HT-29 (cell line): ENCODE results near the gene ARHGEF40. TPM values are rescaled to one million over a fixed set of nuclear protein-coding genes. Genes with fewer than 3 reads are reported as not detected.
A peak's percentile ranks its signal among the peaks of the same experiment; 100 is the strongest.

Experiments used
- DNase-seq: peaks from one replicate; pipeline ENCODE4 v3.0.0-alpha.2; 2015; ENCODE audit warnings: low spot score
- total RNA-seq: library from RNA; depleted of rRNA; stranded (reverse); fragments of >200 nt; shearing (Covaris generic); gene quantifications from 2 replicates; pipeline ENCODE4 v1.2.3, GENCODE V29; 2014

ARHGEF40 gene
- total RNA-seq, 1 experiment from 2014 or later, result 20.0 TPM

- DNase-seq, result no peak
Measured at GRCh38 chr14:21081521-21082142, 11.5 kb downstream of the ARHGEF40 start.

DNA sequence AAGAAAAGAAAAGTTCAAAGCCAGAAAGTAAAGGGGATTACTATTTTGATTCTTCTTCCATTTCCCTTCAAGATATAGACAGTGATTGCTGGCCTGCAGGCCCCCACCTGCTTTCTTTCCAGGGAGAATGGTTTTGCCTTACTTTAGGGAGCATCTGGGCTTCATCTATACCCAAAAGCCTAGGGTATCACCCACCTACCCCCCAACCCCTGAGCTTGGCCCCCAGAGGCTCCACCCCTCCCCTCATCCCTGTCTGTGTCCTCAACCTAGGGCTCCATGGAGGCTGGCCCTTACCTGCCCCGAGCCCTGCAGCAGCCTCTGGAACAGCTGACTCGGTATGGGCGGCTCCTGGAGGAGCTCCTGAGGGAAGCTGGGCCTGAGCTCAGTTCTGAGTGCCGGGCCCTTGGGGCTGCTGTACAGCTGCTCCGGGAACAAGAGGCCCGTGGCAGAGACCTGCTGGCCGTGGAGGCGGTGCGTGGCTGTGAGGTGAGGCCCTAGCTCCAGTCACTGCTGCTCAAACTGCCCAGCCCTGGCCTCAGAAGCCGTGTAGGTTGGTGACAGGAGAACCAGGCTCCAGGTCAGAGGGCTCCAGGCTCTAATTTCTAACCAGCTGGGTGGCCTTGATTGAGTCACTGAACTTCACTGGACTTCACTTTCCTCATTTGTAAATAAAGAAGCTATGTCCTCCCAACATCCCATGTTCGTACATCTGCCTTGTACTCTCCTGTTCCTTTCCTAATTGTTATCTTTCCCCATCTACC, 13.6 kb downstream of the ARHGEF40 start:
- no peak for DNase-seq

- DNase-seq, result no peak
Measured at GRCh38 chr14:21084396-21084795, 14.3 kb downstream of the ARHGEF40 start.

DNA sequence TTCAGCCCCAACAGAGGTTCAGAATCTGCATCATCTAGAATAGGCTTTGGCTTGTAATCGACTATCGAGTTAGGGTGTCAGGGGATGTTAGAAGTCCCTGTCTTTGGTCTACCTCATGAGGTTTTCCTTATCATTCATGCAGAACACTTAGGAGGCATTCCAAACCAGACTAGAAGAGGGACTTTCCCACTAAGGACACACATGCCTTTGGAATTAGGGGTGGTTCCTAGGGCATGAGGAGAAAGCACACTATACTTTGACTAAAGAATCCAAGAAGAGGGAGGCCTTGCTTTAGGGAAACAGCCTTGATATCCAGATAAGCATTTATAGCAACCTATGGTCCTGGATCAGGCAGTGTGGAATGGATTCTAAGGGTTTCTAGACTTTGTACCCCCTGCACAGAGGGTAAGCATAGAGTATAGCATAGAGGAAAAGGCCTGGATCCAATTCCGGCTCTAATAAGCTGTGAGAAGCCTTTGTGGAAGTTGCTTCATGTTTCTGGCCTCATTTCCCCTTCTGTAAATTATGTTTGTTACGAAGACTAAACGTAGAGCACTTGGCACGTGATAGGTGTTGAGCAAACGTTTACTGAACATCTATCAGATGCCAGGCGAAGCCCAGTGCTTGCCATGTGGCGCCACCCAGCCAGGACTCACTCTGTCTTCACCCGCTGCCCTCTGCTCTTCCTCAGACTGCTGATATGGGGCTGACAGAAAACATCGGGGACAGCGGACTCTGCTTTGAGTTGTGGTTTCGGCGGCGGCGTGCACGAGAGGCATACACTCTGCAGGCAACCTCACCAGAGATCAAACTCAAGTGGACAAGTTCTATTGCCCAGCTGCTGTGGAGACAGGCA, 15.1 kb downstream of the ARHGEF40 start:
- no peak for DNase-seq

GRCh38 chr14:21086908-21087293, 16.8 kb downstream of the ARHGEF40 start:
- no peak for DNase-seq

- DNase-seq, result no peak
Measured at GRCh38 chr14:21087294-21088091, 17.4 kb downstream of the ARHGEF40 start.

DNA sequence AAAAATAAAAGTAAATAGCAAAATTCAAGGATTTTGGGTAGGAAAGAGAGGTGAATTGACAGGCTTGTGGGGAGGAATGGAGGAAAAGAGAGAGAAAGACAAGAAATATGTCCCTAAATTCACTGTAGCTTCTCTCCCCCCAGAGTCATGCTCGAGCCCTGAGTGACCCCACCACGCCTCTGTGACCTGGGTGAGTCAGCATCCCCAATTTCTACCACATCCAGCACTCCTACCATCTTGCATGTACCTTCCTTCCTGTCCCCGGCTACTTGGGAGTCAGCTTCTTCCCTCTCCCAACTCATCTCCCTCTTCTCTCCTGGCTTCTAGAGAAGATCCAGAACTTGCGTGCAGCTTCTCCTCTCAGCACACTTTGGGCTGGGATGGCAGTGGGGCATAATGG, 18.6 kb downstream of the ARHGEF40 start:
- no peak for DNase-seq

- no peak for DNase-seq
Measured at GRCh38 chr14:21089271-21089670, 19.2 kb downstream of the ARHGEF40 start.

DNA sequence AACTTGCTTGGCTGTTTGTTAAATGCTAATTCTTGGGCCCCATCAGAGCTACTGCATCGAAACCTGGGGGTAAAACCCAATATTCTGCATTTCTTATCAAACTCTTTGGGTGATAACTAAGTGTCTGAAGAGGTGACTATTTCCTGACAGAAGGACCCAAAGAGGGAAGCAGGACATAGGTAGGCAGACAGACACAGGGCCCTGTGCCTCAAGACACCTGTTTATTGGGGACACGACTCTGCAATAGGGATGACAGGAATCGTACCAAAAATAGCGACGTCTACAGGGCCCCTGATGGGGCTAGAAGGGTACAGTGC, 19.7 kb downstream of the ARHGEF40 start:
- DNase-seq, result no peak

- DNase-seq, result no peak
Measured at GRCh38 chr14:21090194-21090939, 20.3 kb downstream of the ARHGEF40 start.

DNA sequence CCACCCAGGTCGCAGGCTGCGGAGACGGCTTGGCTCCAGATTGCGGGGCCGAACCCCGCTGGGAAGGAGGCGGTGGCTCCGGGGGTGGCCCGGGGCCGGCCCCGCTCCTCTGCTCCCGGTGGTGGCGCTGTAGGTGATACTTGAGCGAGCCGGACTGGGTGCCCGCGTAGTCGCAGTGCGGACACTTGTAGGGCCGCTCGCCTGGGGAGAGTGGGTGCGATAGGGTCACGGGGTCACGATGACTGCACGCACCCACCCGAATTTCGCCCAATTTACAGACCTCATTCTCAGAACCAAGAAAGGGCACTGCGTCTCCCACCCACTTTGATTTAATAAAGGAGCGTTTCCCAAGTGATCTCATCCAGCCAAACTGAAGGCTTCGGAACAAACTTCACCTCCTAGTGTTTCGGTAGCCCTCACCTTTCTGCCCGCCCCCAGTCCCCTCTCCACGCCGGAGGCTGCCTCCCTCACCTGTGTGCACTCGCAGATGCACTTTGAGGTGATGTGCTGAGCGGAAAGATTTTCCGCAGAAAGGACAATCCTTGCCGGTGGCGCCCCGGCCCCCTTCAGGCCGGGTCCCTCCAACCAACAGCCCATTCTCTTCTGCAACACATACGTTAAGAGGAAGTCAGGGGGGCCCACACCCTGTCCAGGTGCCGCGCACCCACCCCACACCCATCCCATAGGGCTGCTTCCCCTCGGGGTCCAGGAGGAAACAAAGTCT, 21.0 kb downstream of the ARHGEF40 start:
- no peak for DNase-seq

- DNase-seq, result no peak
Measured at GRCh38 chr14:21091821-21092272, 21.7 kb downstream of the ARHGEF40 start.

DNA sequence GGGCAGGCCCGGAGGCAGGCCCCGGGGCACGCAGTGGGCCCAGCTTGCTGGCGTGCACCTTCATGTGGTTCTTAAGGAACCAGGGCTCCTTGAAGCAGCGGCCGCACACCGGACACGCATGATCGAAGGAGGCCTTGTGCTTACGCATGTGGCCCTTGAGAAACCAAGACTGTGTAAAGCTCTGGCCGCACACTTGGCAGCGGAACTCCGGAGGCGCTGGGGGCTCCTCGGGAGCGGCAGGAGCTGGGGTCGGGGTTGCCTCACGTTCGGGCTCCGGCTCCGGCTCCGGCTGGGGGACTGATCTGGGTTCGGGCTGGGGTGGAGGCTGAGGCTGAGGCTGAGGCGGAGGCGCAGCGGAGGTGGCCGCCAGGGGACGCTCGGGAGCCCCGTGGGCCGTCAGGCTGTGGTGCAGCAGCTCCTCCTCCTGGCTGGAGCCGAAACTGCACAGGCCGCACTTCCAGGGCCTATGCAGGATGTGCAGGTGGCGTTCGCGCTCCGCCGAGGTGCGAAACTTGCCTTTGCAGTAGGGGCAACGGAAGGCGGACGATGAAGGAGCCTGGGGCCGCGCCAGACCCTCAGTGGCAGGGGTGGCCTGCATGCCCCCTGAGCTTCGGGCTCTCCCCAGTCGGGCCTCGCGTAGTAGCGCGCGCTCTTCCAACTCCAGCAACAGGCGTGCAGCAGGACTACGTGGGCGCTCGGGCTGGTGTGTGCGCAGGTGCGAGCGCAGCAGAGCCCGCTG, 22.3 kb downstream of the ARHGEF40 start:
- peak; percentile 69 for DNase-seq

DNA sequence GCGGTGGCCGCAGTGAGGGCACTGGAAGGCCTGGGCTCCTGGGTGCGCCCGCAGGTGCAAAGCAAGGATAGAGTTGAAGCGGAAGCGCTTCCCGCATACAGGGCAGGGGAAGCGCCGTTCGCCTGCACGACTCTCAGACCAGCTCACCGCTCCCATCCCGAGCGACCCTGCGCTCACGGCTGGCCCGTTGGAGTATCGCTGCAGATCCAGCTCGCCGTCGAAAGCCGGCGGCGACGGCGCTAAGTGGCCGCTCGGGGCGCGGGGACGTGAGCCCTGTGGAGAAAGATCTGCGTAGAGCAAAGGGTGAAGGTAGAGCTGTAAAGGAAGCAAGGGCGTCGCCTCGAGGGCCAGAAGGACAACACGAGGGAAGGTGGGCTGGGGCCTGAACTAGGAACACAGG, 22.9 kb downstream of the ARHGEF40 start:
- DNase-seq, result no peak

DNA sequence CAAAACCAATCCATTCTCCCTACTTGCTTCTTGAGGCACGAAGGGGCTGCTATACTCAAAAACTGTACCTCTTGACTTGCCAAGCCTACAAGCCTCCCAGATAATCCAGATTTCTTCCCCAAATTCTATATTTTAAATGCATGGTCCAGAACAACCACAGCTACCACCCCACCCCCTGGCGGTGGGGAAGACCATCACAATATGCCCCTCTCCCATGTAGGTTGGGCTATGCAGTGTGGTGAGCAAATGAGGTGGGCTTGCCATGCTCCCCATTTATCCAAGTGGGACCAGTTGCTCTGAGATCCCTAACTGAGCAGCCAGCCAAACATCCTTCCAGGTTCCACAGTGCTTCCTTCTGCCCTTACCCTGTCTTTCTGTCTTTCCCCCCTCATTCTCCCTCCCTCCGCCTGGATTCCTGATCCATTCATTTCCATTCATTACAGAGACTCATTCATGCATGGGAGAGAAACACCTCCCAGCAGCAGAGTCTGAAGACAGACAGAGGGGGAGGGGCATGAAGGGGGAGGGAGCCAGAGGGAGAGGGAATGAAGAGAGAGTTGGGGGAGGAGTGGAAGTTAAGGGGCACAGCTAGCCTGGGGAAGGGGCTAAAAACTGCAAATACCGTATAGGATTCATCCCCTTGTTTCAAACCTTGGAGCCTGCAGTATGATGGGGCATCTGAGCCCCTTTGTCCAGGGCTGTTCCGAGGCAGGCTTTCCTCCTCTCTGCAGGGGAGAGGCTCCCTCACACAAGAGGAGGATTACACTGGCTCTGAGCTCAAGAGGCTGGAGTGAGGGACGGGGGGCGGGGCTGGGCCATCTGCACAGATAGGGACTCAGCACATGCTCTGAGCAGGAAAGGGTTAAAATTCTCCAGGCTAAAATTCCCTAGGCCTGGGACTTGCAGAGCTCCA, 23.9 kb downstream of the ARHGEF40 start:
- no peak for DNase-seq

DNA sequence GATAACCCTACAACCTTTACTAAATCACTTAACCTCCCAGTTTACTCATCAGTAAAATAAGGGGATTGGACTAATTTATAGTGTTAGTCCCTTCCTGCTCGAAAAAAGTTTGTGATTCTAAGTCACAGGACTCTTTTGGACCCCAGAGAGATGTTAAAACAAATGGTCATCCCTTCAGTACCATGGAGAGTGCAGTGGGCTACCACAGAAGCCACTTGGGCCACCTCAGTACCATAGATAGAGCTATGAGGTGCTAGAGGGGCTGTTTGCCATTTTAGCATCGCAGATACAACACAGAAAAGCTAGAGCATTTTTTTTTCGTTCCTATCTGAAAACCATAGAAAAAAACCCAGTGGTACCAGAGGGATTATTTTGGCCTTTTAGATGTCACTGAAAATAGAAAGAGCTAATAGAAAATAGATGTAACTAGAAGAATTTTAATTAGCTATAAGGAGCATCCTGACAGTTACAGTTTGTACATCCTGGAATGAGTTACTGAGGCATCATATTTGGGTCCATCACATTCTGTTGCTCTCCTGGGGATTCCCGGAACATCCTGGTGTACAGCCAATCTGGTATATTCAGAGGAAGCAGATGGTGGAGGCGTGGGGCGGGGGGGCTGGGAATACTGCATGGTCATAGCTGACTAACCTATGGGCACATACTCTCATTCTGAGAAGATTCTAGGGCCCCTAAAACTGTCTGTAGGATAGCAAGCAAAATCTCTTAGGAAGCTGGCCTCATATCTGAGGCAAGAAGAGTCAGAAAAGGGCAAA, 25.5 kb downstream of the ARHGEF40 start:
- DNase-seq, result no peak

- DNase-seq, result no peak
Measured at GRCh38 chr14:21096438-21096837, 26.3 kb downstream of the ARHGEF40 start.
